Measurements from ENCODE around the gene CHAF1B. TPM values are rescaled to one million over a fixed set of nuclear protein-coding genes. Genes with fewer than 3 reads are reported as not detected.

Gene CHAF1B
- polyA plus RNA-seq, 1 of the 3 experiments (the other 2 are of a cell fraction): 6.8 TPM

DNA sequence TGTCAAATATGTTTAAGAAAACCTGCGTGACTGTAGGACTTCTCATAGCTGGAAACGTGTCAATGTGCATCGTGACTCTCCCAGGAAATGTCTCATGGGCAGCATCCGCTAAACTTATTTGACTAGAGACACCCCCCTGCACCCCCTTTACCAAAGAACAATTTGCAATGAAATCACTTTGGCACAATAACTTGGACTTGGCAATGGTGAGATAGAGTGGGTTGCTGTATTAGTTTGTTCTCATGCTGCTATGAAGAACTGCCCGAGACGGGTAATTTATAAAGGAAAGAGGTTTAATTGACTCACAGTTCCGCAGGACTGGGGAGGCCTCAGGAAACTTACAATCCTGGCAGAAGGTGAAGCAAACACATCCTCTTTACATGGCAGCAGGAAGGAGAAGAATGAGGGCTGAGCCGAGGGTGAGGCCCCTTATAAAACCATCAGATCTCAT is 80.9 kb downstream of the CHAF1B start:
- Histone ChIP-seq H3K27me3 (ENCODE audit: insufficient read depth) (no peaks in the 10 kb centered on the region), H3K4me2 (no peak overlapping the region), H3K36me3 (replicated peaks in 1 of 2; ENCODE audit: control insufficient read depth in 1 of 2, insufficient read depth in 2 of 2, low read length in 1 of 2) (peaks cover 0 to 4% of the 10 kb centered on the region in 2 experiments), H4K20me1 (ENCODE audit: insufficient read depth) (no peaks in the 10 kb centered on the region), H2AFZ (ENCODE audit: low read depth) (no peak overlapping the region), H3K27ac (ENCODE audit: low read depth in 2 of 2, low read length in 1 of 2) (no peak overlapping the region), H3K4me3 (ENCODE audit: low read depth in 2 of 2, low read length in 1 of 2) (no peak overlapping the region), H3K9ac (no peak overlapping the region), H3K9me3 (no peaks in the 10 kb centered on the region), H3F3A (replicated peaks; ENCODE audit: insufficient read depth) (no peaks in the 10 kb centered on the region), H3K9me2 (no peaks in the 10 kb centered on the region), H3K4me1 (ENCODE audit: control insufficient read depth in 1 of 2, insufficient read depth in 2 of 2, low read depth in 1 of 2, low read length in 1 of 2) (no peaks in the 10 kb centered on the region), H3K79me2 (ENCODE audit: insufficient read depth) (no peaks in the 10 kb centered on the region)
- POLR2A ChIA-PET: no interaction called here
- CTCF ChIA-PET: no interaction called here
- 73% methylated on average over 8 of the region's 8 CpGs for WGBS (ENCODE audit: low lambda C conversion rate)
- TF ChIP-seq, protein P1, sequence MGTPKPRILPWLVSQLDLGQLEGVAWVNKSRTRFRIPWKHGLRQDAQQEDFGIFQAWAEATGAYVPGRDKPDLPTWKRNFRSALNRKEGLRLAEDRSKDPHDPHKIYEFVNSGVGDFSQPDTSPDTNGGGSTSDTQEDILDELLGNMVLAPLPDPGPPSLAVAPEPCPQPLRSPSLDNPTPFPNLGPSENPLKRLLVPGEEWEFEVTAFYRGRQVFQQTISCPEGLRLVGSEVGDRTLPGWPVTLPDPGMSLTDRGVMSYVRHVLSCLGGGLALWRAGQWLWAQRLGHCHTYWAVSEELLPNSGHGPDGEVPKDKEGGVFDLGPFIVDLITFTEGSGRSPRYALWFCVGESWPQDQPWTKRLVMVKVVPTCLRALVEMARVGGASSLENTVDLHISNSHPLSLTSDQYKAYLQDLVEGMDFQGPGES (IDR thresholded peaks at IDR 0.05; ENCODE audit: low read depth, low read length): no peak
- TF ChIP-seq FOXJ3 (CRISPR knock-in tag; IDR thresholded peaks at IDR 0.05): no peak
- no peak for TF ChIP-seq MEF2A (IDR thresholded peaks at IDR 0.05; ENCODE audit: borderline replicate concordance, low read depth)
- TF ChIP-seq NRF1 (IDR thresholded peaks at IDR 0.05; ENCODE audit: low read depth, low read length): no peak
- TF ChIP-seq SMC3 (IDR thresholded peaks at IDR 0.05; ENCODE audit: low read depth, low read length): no peak
- TF ChIP-seq, protein P2, sequence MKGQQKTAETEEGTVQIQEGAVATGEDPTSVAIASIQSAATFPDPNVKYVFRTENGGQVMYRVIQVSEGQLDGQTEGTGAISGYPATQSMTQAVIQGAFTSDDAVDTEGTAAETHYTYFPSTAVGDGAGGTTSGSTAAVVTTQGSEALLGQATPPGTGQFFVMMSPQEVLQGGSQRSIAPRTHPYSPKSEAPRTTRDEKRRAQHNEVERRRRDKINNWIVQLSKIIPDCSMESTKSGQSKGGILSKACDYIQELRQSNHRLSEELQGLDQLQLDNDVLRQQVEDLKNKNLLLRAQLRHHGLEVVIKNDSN (IDR thresholded peaks at IDR 0.05; ENCODE audit: borderline replicate concordance, low read depth): no peak
- TF ChIP-seq RCOR1 (IDR thresholded peaks at IDR 0.05; ENCODE audit: low read length): no peak
- no peak for TF ChIP-seq TCF12 (IDR thresholded peaks at IDR 0.05)
- TF ChIP-seq YY1 (IDR thresholded peaks at IDR 0.05; ENCODE audit: low read depth): no peak
- TF ChIP-seq TEAD4 (IDR thresholded peaks at IDR 0.05; ENCODE audit: borderline replicate concordance, insufficient read depth): no peak
- TF ChIP-seq RXRA (IDR thresholded peaks at IDR 0.05; ENCODE audit: borderline replicate concordance, low read depth): no peak
- no peak for TF ChIP-seq GABPA (IDR thresholded peaks at IDR 0.05; ENCODE audit: low read depth)
- TF ChIP-seq, protein P3, sequence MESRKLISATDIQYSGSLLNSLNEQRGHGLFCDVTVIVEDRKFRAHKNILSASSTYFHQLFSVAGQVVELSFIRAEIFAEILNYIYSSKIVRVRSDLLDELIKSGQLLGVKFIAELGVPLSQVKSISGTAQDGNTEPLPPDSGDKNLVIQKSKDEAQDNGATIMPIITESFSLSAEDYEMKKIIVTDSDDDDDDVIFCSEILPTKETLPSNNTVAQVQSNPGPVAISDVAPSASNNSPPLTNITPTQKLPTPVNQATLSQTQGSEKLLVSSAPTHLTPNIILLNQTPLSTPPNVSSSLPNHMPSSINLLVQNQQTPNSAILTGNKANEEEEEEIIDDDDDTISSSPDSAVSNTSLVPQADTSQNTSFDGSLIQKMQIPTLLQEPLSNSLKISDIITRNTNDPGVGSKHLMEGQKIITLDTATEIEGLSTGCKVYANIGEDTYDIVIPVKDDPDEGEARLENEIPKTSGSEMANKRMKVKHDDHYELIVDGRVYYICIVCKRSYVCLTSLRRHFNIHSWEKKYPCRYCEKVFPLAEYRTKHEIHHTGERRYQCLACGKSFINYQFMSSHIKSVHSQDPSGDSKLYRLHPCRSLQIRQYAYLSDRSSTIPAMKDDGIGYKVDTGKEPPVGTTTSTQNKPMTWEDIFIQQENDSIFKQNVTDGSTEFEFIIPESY (IDR thresholded peaks at IDR 0.05; ENCODE audit: borderline replicate concordance, low read depth): no peak
- no peak for TF ChIP-seq NFIC (IDR thresholded peaks at IDR 0.05; ENCODE audit: borderline replicate concordance)
- TF ChIP-seq CHD2 (IDR thresholded peaks at IDR 0.05; ENCODE audit: low read length, partially characterized antibody): no peak
- no peak for TF ChIP-seq FOXM1 (IDR thresholded peaks at IDR 0.05; ENCODE audit: low read depth)
- no peak for TF ChIP-seq RFX5 (IDR thresholded peaks at IDR 0.05; ENCODE audit: low read length)
- no peak for TF ChIP-seq ELF1 (IDR thresholded peaks at IDR 0.05)
- TF ChIP-seq, protein P4, sequence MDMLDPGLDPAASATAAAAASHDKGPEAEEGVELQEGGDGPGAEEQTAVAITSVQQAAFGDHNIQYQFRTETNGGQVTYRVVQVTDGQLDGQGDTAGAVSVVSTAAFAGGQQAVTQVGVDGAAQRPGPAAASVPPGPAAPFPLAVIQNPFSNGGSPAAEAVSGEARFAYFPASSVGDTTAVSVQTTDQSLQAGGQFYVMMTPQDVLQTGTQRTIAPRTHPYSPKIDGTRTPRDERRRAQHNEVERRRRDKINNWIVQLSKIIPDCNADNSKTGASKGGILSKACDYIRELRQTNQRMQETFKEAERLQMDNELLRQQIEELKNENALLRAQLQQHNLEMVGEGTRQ (IDR thresholded peaks at IDR 0.05; ENCODE audit: borderline replicate concordance, low read depth, low read length): no peak
- no peak for DNase-seq

Small RNA genes within 50 kb of the gene (small RNA-seq; reads per million reads assigned to genes)
- 0 reads per million in 7 experiments for gene ATP5MFP1

Other genes with a start within 250 kb of the CHAF1B start
- 4.3 and 4.9 TPM in 2 replicates for gene DOP1B, start 228.6 kb upstream of the CHAF1B start, polyA plus RNA-seq (2012; rRNA removed)
- gene MORC3, start 65.2 kb upstream of the CHAF1B start, polyA plus RNA-seq (2012; rRNA removed): 8.2 and 10.7 TPM in 2 replicates
- gene CLDN14, start 94.7 kb downstream of the CHAF1B start, polyA plus RNA-seq (2012; rRNA removed): not detected in 2 replicates

Data from SK-N-SH (cell line).